ENCODE results near the gene DLG2. TPM values are rescaled to one million over a fixed set of nuclear protein-coding genes. Genes with fewer than 3 reads are reported as not detected.

DLG2 gene
- total and polyA plus RNA-seq, 4 donors = 0.30 to 5.5 (median 0.68) TPM

DNA sequence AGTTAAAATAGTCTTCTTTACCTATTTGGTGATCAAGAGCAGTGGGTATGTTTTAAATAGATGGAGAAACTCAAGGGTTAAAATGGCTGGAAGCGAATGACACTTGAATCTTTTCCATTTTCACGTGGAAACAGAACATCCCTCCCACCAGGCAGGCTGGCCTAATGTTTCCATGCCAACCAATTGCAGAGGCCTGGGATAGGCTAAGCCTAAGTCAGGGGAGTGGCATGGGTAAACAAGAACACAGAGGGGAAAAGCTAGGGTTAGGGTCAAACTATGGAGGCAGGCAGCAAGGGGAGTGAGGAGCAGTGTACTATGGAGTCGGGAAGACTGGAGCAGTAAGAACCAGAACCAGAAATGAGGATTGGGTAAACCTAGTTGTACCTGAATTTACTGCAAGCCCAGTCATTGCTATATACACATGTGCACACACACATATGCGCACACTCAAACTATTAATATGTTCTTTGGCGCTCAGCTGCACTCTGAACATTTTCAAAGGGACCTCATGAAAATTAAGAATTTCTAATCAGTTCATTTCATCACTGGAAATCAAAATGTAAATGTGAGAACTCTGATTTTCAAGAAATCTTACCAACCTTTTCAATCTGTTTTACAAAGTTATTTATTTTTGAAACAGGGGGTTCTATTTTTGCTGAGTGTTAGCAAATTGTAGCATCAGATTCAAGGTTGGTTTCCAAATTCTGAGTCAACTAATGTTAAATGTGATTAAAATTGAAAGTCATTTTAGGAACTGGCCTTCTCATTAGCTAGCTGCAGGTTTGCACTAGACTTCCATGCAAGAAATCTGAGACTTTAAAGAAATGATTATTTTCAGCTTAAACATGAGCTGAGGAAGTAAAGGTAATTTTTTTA lies 2014.0 kb downstream of the DLG2 start:
- H3K4me3 ChIP-seq (ENCODE audit: low read depth in 1 of 3, low read length in 3 of 3) = no peak overlapping the region
- TF ChIP-seq HNF4A (conservative IDR thresholded peaks at IDR 0.05) = no peak
- no peak for TF ChIP-seq YY1 (IDR thresholded peaks at IDR 0.05)
- TF ChIP-seq NR2F2 (IDR thresholded peaks at IDR 0.05) = no peak
- no peak for TF ChIP-seq FOXA1 (IDR thresholded peaks at IDR 0.05)
- no peak for TF ChIP-seq HNF4G (IDR thresholded peaks at IDR 0.05)
- TF ChIP-seq, protein P1, sequence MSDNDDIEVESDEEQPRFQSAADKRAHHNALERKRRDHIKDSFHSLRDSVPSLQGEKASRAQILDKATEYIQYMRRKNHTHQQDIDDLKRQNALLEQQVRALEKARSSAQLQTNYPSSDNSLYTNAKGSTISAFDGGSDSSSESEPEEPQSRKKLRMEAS (IDR thresholded peaks at IDR 0.05) = no peak
- TF ChIP-seq, protein P2, sequence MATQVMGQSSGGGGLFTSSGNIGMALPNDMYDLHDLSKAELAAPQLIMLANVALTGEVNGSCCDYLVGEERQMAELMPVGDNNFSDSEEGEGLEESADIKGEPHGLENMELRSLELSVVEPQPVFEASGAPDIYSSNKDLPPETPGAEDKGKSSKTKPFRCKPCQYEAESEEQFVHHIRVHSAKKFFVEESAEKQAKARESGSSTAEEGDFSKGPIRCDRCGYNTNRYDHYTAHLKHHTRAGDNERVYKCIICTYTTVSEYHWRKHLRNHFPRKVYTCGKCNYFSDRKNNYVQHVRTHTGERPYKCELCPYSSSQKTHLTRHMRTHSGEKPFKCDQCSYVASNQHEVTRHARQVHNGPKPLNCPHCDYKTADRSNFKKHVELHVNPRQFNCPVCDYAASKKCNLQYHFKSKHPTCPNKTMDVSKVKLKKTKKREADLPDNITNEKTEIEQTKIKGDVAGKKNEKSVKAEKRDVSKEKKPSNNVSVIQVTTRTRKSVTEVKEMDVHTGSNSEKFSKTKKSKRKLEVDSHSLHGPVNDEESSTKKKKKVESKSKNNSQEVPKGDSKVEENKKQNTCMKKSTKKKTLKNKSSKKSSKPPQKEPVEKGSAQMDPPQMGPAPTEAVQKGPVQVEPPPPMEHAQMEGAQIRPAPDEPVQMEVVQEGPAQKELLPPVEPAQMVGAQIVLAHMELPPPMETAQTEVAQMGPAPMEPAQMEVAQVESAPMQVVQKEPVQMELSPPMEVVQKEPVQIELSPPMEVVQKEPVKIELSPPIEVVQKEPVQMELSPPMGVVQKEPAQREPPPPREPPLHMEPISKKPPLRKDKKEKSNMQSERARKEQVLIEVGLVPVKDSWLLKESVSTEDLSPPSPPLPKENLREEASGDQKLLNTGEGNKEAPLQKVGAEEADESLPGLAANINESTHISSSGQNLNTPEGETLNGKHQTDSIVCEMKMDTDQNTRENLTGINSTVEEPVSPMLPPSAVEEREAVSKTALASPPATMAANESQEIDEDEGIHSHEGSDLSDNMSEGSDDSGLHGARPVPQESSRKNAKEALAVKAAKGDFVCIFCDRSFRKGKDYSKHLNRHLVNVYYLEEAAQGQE (IDR thresholded peaks at IDR 0.05) = no peak
- TF ChIP-seq JUND (IDR thresholded peaks at IDR 0.05) = no peak
- TF ChIP-seq, protein P3, sequence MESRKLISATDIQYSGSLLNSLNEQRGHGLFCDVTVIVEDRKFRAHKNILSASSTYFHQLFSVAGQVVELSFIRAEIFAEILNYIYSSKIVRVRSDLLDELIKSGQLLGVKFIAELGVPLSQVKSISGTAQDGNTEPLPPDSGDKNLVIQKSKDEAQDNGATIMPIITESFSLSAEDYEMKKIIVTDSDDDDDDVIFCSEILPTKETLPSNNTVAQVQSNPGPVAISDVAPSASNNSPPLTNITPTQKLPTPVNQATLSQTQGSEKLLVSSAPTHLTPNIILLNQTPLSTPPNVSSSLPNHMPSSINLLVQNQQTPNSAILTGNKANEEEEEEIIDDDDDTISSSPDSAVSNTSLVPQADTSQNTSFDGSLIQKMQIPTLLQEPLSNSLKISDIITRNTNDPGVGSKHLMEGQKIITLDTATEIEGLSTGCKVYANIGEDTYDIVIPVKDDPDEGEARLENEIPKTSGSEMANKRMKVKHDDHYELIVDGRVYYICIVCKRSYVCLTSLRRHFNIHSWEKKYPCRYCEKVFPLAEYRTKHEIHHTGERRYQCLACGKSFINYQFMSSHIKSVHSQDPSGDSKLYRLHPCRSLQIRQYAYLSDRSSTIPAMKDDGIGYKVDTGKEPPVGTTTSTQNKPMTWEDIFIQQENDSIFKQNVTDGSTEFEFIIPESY (IDR thresholded peaks at IDR 0.05) = no peak
- TF ChIP-seq, protein P4, sequence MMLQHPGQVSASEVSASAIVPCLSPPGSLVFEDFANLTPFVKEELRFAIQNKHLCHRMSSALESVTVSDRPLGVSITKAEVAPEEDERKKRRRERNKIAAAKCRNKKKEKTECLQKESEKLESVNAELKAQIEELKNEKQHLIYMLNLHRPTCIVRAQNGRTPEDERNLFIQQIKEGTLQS (IDR thresholded peaks at IDR 0.05) = no peak
- TF ChIP-seq GABPA (IDR thresholded peaks at IDR 0.05 in 1 of 2, conservative IDR thresholded peaks at IDR 0.05 in 1 of 2) = no peak
- TF ChIP-seq SP1 (IDR thresholded peaks at IDR 0.05) = no peak
- TF ChIP-seq RAD21 (IDR thresholded peaks at IDR 0.05) = no peak
- no peak overlapping the region for H3K9ac ChIP-seq (ENCODE audit: low read depth in 1 of 2, low read length in 2 of 2)
- 70% methylated on average over 5 of the region's 5 CpGs for WGBS
- H3K9me3 ChIP-seq (ENCODE audit: control insufficient read depth in 4 of 4, low read length in 3 of 4) = no peaks in the 10 kb centered on the region
- no peaks in the 10 kb centered on the region for H3K36me3 ChIP-seq (ENCODE audit: control insufficient read depth in 4 of 4, insufficient read depth in 3 of 4, low read depth in 1 of 4, low read length in 3 of 4)
- no peaks in the 10 kb centered on the region for H3K27me3 ChIP-seq (ENCODE audit: control insufficient read depth in 4 of 4, insufficient read depth in 4 of 4, low read length in 3 of 4)
- H3K4me1 ChIP-seq (ENCODE audit: control insufficient read depth in 4 of 4, insufficient read depth in 4 of 4, low read length in 3 of 4) = no peaks in the 10 kb centered on the region
- DNase-seq (ENCODE audit: low spot score) = no peak
- no peak overlapping the region for H3K27ac ChIP-seq (ENCODE audit: low read depth in 1 of 2, low read length in 2 of 2)

GRCh38 chr11:83611600-83611999 lies 2015.5 kb downstream of the DLG2 start:
- H3K27me3 ChIP-seq (ENCODE audit: control insufficient read depth in 4 of 4, insufficient read depth in 4 of 4, low read length in 3 of 4) = no peaks in the 10 kb centered on the region
- no peak for DNase-seq (ENCODE audit: low spot score)
- H3K9ac ChIP-seq (ENCODE audit: low read depth in 1 of 2, low read length in 2 of 2) = no peak overlapping the region
- H3K4me1 ChIP-seq (ENCODE audit: control insufficient read depth in 4 of 4, insufficient read depth in 4 of 4, low read length in 3 of 4) = no peaks in the 10 kb centered on the region
- H3K9me3 ChIP-seq (ENCODE audit: control insufficient read depth in 4 of 4, low read length in 3 of 4) = no peaks in the 10 kb centered on the region
- TF ChIP-seq HNF4A (conservative IDR thresholded peaks at IDR 0.05) (no peak), FOXA2 (IDR thresholded peaks at IDR 0.05) (no peak), RXRA (IDR thresholded peaks at IDR 0.05) (no peak), GABPA (IDR thresholded peaks at IDR 0.05 in 1 of 2, conservative IDR thresholded peaks at IDR 0.05 in 1 of 2) (no peak)
- TF ChIP-seq, protein P3 (IDR thresholded peaks at IDR 0.05) = no peak
- H3K4me3 ChIP-seq (ENCODE audit: low read depth in 1 of 3, low read length in 3 of 3) = no peak overlapping the region
- WGBS = 86% methylated on average over 3 of the region's 3 CpGs
- H3K36me3 ChIP-seq (ENCODE audit: control insufficient read depth in 4 of 4, insufficient read depth in 3 of 4, low read depth in 1 of 4, low read length in 3 of 4) = no peaks in the 10 kb centered on the region
- no peak overlapping the region for H3K27ac ChIP-seq (ENCODE audit: low read depth in 1 of 2, low read length in 2 of 2)
